ENCODE results near the gene CCNT2.
"Not testable (repeated sequence)": the region's sequence is repeated elsewhere in the genome, so short reads cannot be mapped to it uniquely, and the experiment has no call there.

CCNT2 gene

DNA sequence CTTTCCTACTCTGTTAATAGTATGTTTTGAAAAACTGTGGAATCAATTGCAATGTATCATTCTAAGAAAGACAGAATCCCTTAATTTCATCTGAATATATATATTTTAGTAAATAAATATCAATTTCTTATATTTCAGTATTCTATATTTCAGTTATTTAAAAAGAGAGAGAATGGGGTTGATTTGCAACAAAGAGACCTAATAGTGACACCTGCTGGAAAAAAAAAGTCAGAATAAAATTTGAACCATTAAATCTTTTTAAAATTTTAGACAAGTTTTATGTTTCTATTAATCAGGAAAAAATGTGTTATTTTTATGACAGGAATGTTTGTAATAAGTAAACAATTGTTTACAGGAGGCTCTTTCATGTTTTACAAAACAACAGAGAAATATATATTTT, 20.7 kb upstream of the CCNT2 start:
- Histone ChIP-seq H3K36me3 (ENCODE audit: control insufficient read depth, insufficient read depth, low read length) (no peaks in the 10 kb centered on the region), H3K27ac (no peak overlapping the region), H3K79me2 (no peaks in the 10 kb centered on the region), H2AFZ (no peak overlapping the region), H3K4me3 (ENCODE audit: low read depth, low read length) (no peak overlapping the region), H3K27me3 (ENCODE audit: control insufficient read depth, insufficient read depth, low read length) (no peaks in the 10 kb centered on the region), H3K9me3 (ENCODE audit: control insufficient read depth, low read length) (no peaks in the 10 kb centered on the region), H3K4me1 (no peaks in the 10 kb centered on the region), H3K9ac (no peak overlapping the region), H3K4me2 (ENCODE audit: low read length) (no peak overlapping the region)
- TF ChIP-seq, protein P1, sequence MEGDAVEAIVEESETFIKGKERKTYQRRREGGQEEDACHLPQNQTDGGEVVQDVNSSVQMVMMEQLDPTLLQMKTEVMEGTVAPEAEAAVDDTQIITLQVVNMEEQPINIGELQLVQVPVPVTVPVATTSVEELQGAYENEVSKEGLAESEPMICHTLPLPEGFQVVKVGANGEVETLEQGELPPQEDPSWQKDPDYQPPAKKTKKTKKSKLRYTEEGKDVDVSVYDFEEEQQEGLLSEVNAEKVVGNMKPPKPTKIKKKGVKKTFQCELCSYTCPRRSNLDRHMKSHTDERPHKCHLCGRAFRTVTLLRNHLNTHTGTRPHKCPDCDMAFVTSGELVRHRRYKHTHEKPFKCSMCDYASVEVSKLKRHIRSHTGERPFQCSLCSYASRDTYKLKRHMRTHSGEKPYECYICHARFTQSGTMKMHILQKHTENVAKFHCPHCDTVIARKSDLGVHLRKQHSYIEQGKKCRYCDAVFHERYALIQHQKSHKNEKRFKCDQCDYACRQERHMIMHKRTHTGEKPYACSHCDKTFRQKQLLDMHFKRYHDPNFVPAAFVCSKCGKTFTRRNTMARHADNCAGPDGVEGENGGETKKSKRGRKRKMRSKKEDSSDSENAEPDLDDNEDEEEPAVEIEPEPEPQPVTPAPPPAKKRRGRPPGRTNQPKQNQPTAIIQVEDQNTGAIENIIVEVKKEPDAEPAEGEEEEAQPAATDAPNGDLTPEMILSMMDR (IDR thresholded peaks at IDR 0.05) = no peak

DNA sequence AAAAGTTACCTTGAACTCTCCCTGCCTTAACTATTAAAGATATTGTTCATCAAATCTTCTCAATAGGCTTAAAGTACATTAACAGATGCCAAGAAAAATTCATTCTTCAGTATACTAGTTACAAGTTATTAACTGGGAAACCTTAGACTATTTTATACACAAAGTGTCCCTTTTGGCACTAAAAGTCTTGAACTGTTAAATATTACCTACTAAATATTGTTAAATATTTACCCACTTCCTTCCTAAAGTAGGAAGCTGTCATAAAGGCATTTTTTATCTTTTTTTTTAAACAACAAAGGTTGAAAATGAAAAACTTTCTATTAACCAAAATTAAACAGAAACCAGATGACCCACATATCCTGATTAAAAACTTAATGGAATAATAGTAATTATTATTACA, 19.4 kb upstream of the CCNT2 start:
- Histone ChIP-seq H3K4me1 (no peaks in the 10 kb centered on the region), H3K27me3 (ENCODE audit: control insufficient read depth, insufficient read depth, low read length) (no peaks in the 10 kb centered on the region), H2AFZ (no peak overlapping the region), H3K27ac (no peak overlapping the region), H3K4me2 (ENCODE audit: low read length) (no peak overlapping the region), H3K36me3 (ENCODE audit: control insufficient read depth, insufficient read depth, low read length) (no peaks in the 10 kb centered on the region), H3K4me3 (ENCODE audit: low read depth, low read length) (no peak overlapping the region), H3K79me2 (no peaks in the 10 kb centered on the region), H3K9ac (no peak overlapping the region), H3K9me3 (ENCODE audit: control insufficient read depth, low read length) (no peaks in the 10 kb centered on the region)
- TF ChIP-seq, protein P1 (IDR thresholded peaks at IDR 0.05) = no peak

DNA sequence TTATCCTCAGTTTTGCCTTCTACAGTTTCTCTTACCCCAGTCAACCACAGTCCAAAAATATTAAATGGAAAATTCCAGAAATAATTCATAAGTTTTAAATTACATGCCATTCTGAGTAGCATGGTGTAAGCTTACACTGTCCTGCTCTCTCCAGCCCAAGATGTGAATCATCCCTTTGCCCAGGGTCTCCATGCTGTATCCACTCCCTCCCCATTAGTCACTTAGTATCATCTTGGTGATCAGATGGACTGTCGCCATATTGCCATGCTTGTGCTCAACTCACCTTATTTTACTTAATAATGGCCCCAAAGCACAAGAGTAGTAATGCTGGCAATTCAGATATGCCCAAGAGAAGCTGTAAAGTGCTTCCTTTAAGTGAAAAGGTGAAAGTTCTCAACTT, 18.5 kb upstream of the CCNT2 start:
- H3K9ac ChIP-seq = no peak overlapping the region
- no peak overlapping the region for H3K27ac ChIP-seq
- H3K4me3 ChIP-seq (ENCODE audit: low read depth, low read length) = no peak overlapping the region
- no peak overlapping the region for H2AFZ ChIP-seq
- no peaks in the 10 kb centered on the region for H3K9me3 ChIP-seq (ENCODE audit: control insufficient read depth, low read length)
- TF ChIP-seq, protein P1 (IDR thresholded peaks at IDR 0.05) = no peak
- no peaks in the 10 kb centered on the region for H3K4me1 ChIP-seq
- H3K27me3 ChIP-seq (ENCODE audit: control insufficient read depth, insufficient read depth, low read length) = no peaks in the 10 kb centered on the region
- H3K79me2 ChIP-seq = no peaks in the 10 kb centered on the region
- no peak overlapping the region for H3K4me2 ChIP-seq (ENCODE audit: low read length)
- H3K36me3 ChIP-seq (ENCODE audit: control insufficient read depth, insufficient read depth, low read length) = no peaks in the 10 kb centered on the region

DNA sequence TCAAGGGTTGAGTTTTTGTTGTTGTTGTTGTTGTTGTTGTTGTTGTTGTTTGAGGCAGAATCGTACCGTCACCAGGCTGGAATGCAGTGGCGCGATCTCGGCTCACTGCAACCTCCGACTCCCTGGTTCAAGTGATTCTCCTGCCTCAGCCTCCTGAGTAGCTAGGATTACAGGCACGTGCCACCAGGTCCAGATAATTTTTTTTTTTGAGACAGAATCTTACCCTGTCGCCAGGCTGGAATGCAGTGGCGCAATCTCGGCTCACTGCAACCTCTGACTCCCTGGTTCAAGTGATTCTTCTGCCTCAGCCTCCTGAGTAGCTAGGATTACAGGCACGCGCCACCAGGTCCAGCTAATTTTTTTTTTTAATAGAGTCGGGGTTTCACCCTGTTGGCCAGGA, 14.9 kb upstream of the CCNT2 start:
- H3K4me1 ChIP-seq; H3K36me3 ChIP-seq (ENCODE audit: control insufficient read depth, insufficient read depth, low read length); H2AFZ ChIP-seq; H3K27ac ChIP-seq; H3K9me3 ChIP-seq (ENCODE audit: control insufficient read depth, low read length); H3K27me3 ChIP-seq (ENCODE audit: control insufficient read depth, insufficient read depth, low read length); H3K4me2 ChIP-seq (ENCODE audit: low read length); H3K9ac ChIP-seq; H3K79me2 ChIP-seq; H3K4me3 ChIP-seq (ENCODE audit: low read depth, low read length): not testable (repeated sequence)

DNA sequence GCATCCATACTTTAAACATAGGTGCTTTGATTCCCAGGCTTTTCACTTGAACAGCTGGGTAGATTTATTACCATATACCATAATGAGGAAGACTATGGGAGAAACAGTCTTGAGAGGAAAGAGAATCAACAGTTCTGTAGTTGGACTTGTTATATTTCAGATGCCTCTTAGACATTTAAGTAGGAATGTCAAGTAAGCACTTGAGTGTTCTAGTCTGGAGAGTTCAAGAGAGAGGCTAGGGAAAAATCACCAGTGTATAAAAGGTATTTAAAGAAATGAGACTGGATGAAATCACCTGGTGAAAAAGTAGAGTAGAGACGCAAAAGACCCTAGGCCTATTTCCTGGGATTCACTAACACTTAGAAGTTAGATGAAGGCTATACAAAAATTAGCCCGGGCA, 13.5 kb upstream of the CCNT2 start:
- Histone ChIP-seq H3K4me1 (no peaks in the 10 kb centered on the region), H3K36me3 (ENCODE audit: control insufficient read depth, insufficient read depth, low read length) (no peaks in the 10 kb centered on the region), H2AFZ (no peak overlapping the region), H3K9ac (no peak overlapping the region), H3K4me2 (ENCODE audit: low read length) (no peak overlapping the region), H3K27ac (no peak overlapping the region), H3K9me3 (ENCODE audit: control insufficient read depth, low read length) (no peaks in the 10 kb centered on the region), H3K79me2 (peaks cover 4% of the 10 kb centered on the region), H3K4me3 (ENCODE audit: low read depth, low read length) (no peak overlapping the region), H3K27me3 (ENCODE audit: control insufficient read depth, insufficient read depth, low read length) (no peaks in the 10 kb centered on the region)
- TF ChIP-seq, protein P1 (IDR thresholded peaks at IDR 0.05) = no peak

Measured in parathyroid adenoma (tissue), 2 donors.